COLO668 (cell line): Measurements from ENCODE around the gene TBX6.

Experiments
- DNase-seq: peaks from one replicate; lab custom pipeline; 2025; ENCODE audit not compliant: unreplicated experiment; lab: John Stamatoyannopoulos, UW

The TBX6 gene

GRCh38 chr16:30087181-30087898, 4.4 kb downstream of the TBX6 start:
- DNase-seq = no peak

GRCh38 chr16:30086291-30087140, 5.2 kb downstream of the TBX6 start:
- DNase-seq = no peak

- no peak for DNase-seq
Measured at GRCh38 chr16:30085820-30086219, 5.9 kb downstream of the TBX6 start.

GRCh38 chr16:30085247-30085646, 6.5 kb downstream of the TBX6 start:
- no peak for DNase-seq

GRCh38 chr16:30084816-30085159, 6.9 kb downstream of the TBX6 start:
- no peak for DNase-seq

GRCh38 chr16:30084096-30084815, 7.5 kb downstream of the TBX6 start:
- no peak for DNase-seq

GRCh38 chr16:30083216-30084055, 8.3 kb downstream of the TBX6 start:
- no peak for DNase-seq

- no peak for DNase-seq
Measured at GRCh38 chr16:30082545-30083090, 9.1 kb downstream of the TBX6 start.

- DNase-seq = no peak
Measured at GRCh38 chr16:30079480-30079879, 12.2 kb downstream of the TBX6 start.

- DNase-seq = no peak
Measured at GRCh38 chr16:30078744-30079143, 13.0 kb downstream of the TBX6 start.

- no peak for DNase-seq
Measured at GRCh38 chr16:30077656-30078055, 14.1 kb downstream of the TBX6 start.

GRCh38 chr16:30076276-30076791, 15.4 kb downstream of the TBX6 start:
- peak; percentile 34 for DNase-seq

GRCh38 chr16:30075503-30076275, 16.0 kb downstream of the TBX6 start, which contains the start of gene PPP4C:
Gene PPP4C (plus strand): TSS chr16:30075994. CDS start chr16:30076378, 384 bp downstream.
- DNase-seq = peak; percentile 93

- no peak for DNase-seq
Measured at GRCh38 chr16:30070490-30070889, 21.2 kb downstream of the TBX6 start.

GRCh38 chr16:30069611-30070462, 21.9 kb downstream of the TBX6 start:
- no peak for DNase-seq

- DNase-seq = peak; percentile 26
Measured at GRCh38 chr16:30068750-30069610, 22.7 kb downstream of the TBX6 start.

GRCh38 chr16:30068333-30068732, 23.4 kb downstream of the TBX6 start:
- no peak for DNase-seq

- no peak for DNase-seq
Measured at GRCh38 chr16:30067584-30067916, 24.2 kb downstream of the TBX6 start.
